GM18951 (cell line): ENCODE measurements around the gene TFEB.

Experiments
- POLR2A ChIP-seq: IDR thresholded peaks from 4 replicates; pipeline ENCODE4 v1.6.1; 2011; ENCODE audit warnings: mild to moderate bottlenecking; ENCODE audit not compliant: insufficient read length, insufficient read depth; ENCODE audit errors: extremely low read depth
- in situ Hi-C: fragments of 300-500 bp; cut with MboI; formaldehyde crosslinking; loops from one replicate; pipeline ENCODE4 v1.12.0; 2022; ENCODE audit warnings: low sequenced_read_pairs, mixed read lengths, inconsistent platforms; ENCODE audit not compliant: unreplicated experiment

The TFEB gene

GRCh38 chr6:41657131-41658094, 78.0 kb downstream of the TFEB start:
- in situ Hi-C loops: no loop called here
- TF ChIP-seq POLR2A: no peak

GRCh38 chr6:41656002-41656691, 79.3 kb downstream of the TFEB start:
- no peak for TF ChIP-seq POLR2A
- in situ Hi-C loops: no loop called here

- in situ Hi-C loops: no loop called here
- no peak for TF ChIP-seq POLR2A
These were observed 79.8 kb downstream of the TFEB start for GRCh38 chr6:41655646-41656001.

GRCh38 chr6:41655176-41655575, 80.2 kb downstream of the TFEB start:
- in situ Hi-C loops: no loop called here

GRCh38 chr6:41654698-41655151, 80.7 kb downstream of the TFEB start:
- no peak for TF ChIP-seq POLR2A
- in situ Hi-C loops: no loop called here

More at GRCh38 chr6:41655176-41655575, 80.2 kb downstream of the TFEB start:
- TF ChIP-seq POLR2A: no peak

- in situ Hi-C loops: no loop called here
These were observed 81.2 kb downstream of the TFEB start for GRCh38 chr6:41654151-41654697.

GRCh38 chr6:41653691-41654090, 81.7 kb downstream of the TFEB start:
- no peak for TF ChIP-seq POLR2A
- in situ Hi-C loops: no loop called here

More at GRCh38 chr6:41654151-41654697, 81.2 kb downstream of the TFEB start:
- TF ChIP-seq POLR2A: no peak

- no peak for TF ChIP-seq POLR2A
- in situ Hi-C loops: no loop called here
These were observed 82.3 kb downstream of the TFEB start for GRCh38 chr6:41652866-41653652.

GRCh38 chr6:41651962-41652657, 83.3 kb downstream of the TFEB start:
- in situ Hi-C loops: no loop called here
- no peak for TF ChIP-seq POLR2A

GRCh38 chr6:41651246-41651961, 84.0 kb downstream of the TFEB start:
- TF ChIP-seq POLR2A: no peak
- in situ Hi-C loops: no loop called here

- no peak for TF ChIP-seq POLR2A
- in situ Hi-C loops: no loop called here
These were observed 85.3 kb downstream of the TFEB start for GRCh38 chr6:41650120-41650519.

GRCh38 chr6:41649596-41649995, 85.8 kb downstream of the TFEB start:
- in situ Hi-C loops: no loop called here
- TF ChIP-seq POLR2A: no peak

GRCh38 chr6:41648921-41649320, 86.5 kb downstream of the TFEB start:
- in situ Hi-C loops: no loop called here
- TF ChIP-seq POLR2A: no peak
